Left ventricle myocardium inferior (tissue), 1 donor: ENCODE results near the gene ATP6V1G3. TPM values are rescaled to one million over a fixed set of nuclear protein-coding genes. Genes with fewer than 3 reads are reported as not detected.
"Not testable (repeated sequence)": the region's sequence is repeated elsewhere in the genome, so short reads cannot be mapped to it uniquely, and the experiment has no call there.

Experiments
- DNase-seq: peaks from one replicate; pipeline ENCODE4 v3.0.0-alpha.2; 2020
- H3K27ac ChIP-seq: fragments of 200-600 bp; replicated peaks from 2 replicates; pipeline ENCODE4 v1.8.0; 2021
- H3K27me3 ChIP-seq: fragments of 200-600 bp; 2 replicates; pipeline ENCODE4 v1.8.0; 2021; ENCODE audit warnings: low read depth
- H3K36me3 ChIP-seq: fragments of 200-600 bp; 2 replicates; pipeline ENCODE4 v1.8.0; 2021
- H3K4me1 ChIP-seq: fragments of 200-600 bp; 2 replicates; pipeline ENCODE4 v1.8.0; 2021
- H3K4me3 ChIP-seq: fragments of 200-600 bp; 2 replicates; pipeline ENCODE4 v1.8.0; 2021; ENCODE audit warnings: mild to moderate bottlenecking, moderate library complexity
- H3K9me3 ChIP-seq: fragments of 200-600 bp; replicated peaks from 2 replicates; pipeline ENCODE4 v1.8.0; 2021
- CTCF ChIP-seq: fragments of 200-600 bp; IDR thresholded peaks from 2 replicates; pipeline ENCODE4 v1.8.0; 2021; ENCODE audit warnings: antibody characterized with exemption, mild to moderate bottlenecking, borderline replicate concordance
- intact Hi-C: fragments of 100-400 bp; cut with micrococcal nuclease; formaldehyde crosslinking; loops from one replicate; pipeline ENCODE4 v1.11.0; 2022
- total RNA-seq: library from RNA; stranded (reverse); fragmentation: NEBNext Ultra II Directional; extraction: Animal tissue kit (Norgen Biotek cat#: 25700); gene quantifications from one replicate; pipeline ENCODE4 v1.2.1, GENCODE V29; 2021
- donor health status: DM: no; HTN: yes; CAD: no; lungs with severe emphysema.

The ATP6V1G3 gene
- total RNA-seq, 1 donor from 2014 or later: not detected

DNA sequence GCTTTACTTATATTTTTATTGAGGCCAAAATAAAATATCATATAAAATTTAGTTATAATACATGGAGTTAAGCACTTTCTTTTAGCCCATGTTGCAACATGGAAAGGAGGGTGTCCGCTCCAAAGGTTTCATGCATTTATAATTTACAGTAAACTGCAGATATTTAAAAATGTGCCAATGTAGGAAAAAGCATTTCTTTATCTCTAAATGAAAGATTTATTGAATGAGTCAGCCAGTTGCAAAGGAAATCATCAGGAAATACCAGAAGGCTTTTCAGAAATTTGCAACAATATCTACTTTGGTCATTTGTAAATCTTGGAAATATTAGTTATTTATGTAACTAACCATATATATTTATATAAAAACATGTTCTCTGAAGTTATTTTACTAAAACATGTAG, 12.1 kb downstream of the ATP6V1G3 start:
- Histone ChIP-seq H3K4me3 (no peak overlapping the region), H3K9me3 (no peaks in the 10 kb centered on the region), H3K27me3 (no peaks in the 10 kb centered on the region), H3K27ac (no peak overlapping the region), H3K36me3 (no peaks in the 10 kb centered on the region), H3K4me1 (no peaks in the 10 kb centered on the region)
- TF ChIP-seq CTCF: no peak
- no peak for DNase-seq
- intact Hi-C loops: no loop called here

- no peak for TF ChIP-seq CTCF
- intact Hi-C loops: no loop called here
Observed at GRCh38 chr1:198524556-198524955, 15.9 kb downstream of the ATP6V1G3 start.

DNA sequence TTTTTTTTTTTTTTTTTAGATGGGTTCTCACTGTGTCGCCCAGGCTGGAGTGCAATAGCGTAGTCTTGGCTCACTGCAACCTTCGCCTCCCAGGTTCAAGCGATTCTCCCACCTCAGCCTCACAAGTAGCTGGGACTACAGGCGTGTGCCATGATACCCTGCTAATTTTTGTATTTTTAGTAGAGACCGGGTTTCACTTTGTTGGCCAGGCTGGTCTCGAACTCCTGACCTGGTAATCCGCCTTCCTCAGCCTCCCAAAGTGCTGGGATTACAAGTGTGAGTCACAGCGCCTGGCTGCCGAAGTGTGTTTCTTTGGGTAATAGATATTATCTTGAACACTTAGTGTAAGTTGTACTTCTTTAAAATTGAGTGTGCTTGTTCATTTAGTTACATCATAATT, 16.4 kb downstream of the ATP6V1G3 start:
- H3K4me1 ChIP-seq, DNase-seq, H3K9me3 ChIP-seq, H3K36me3 ChIP-seq, H3K27me3 ChIP-seq, intact Hi-C loops, H3K27ac ChIP-seq, H3K4me3 ChIP-seq: not testable (repeated sequence)

More at GRCh38 chr1:198524556-198524955, 15.9 kb downstream of the ATP6V1G3 start:
- H3K27ac ChIP-seq: no peak overlapping the region
- no peaks in the 10 kb centered on the region for H3K9me3 ChIP-seq
- DNase-seq: no peak
- H3K4me1 ChIP-seq: no peaks in the 10 kb centered on the region
- no peaks in the 10 kb centered on the region for H3K36me3 ChIP-seq
- H3K4me3 ChIP-seq: no peak overlapping the region
- no peaks in the 10 kb centered on the region for H3K27me3 ChIP-seq

DNA sequence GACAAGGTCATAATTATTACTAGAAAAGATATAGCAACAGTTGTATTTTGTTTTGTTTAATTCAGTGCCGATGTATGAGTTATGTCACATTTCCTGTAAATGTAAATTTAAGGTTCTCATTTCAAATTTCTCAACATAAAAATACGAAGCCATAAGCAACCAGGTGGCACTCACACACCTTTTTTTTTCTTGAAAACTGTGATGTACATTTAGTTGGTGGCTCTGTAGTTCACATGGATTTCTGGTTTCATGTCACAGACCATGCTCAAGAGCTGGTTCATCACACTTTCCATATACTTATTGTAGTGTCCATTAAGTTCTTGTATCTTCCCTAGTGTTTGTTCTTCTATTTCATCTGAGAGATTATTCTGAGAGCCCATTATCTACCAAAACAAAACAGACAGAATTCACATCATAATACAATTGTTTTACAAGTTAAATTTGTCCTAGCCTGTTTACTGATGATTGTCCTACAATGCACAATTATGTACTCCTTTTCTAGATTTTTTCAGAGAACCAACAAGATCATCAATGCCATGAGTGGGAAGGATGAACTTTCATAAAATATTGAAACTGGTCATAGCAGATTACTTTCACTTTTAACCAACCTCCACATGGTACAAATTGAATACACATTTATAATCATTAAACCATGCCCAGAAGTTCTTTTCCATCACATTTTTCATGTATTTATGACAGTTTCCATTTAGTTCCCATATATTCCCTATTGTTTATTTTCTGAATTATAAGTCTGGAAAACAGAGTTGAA, 17.1 kb downstream of the ATP6V1G3 start:
- TF ChIP-seq CTCF: no peak
- Histone ChIP-seq H3K4me1 (no peaks in the 10 kb centered on the region), H3K36me3 (no peaks in the 10 kb centered on the region), H3K27me3 (no peaks in the 10 kb centered on the region), H3K27ac (no peak overlapping the region), H3K4me3 (no peak overlapping the region), H3K9me3 (no peaks in the 10 kb centered on the region)
- DNase-seq: no peak
- intact Hi-C loops: no loop called here

GRCh38 chr1:198520524-198521254, 19.8 kb downstream of the ATP6V1G3 start:
- TF ChIP-seq CTCF: no peak
- H3K27me3 ChIP-seq: no peaks in the 10 kb centered on the region
- no peak for DNase-seq
- H3K9me3 ChIP-seq: no peaks in the 10 kb centered on the region
- no peak overlapping the region for H3K27ac ChIP-seq
- no peaks in the 10 kb centered on the region for H3K4me1 ChIP-seq
- intact Hi-C loops: no loop called here
- H3K36me3 ChIP-seq: no peaks in the 10 kb centered on the region
- no peak overlapping the region for H3K4me3 ChIP-seq
